Body of pancreas (tissue), 4 donors: Measurements from ENCODE around the gene C8A.

ENCODE experiments used
- CTCF ChIP-seq, 7 experiments: fragments of 450-650 bp in 4 of 7; fragments of 200-600 bp in 3 of 7; sonication (generic) in 3 of 7; IDR thresholded peaks; one replicate each; pipeline ENCODE4 v1.5.1; 2016 to 2019; ENCODE audit warnings: antibody characterized with exemption in 7 of 7
- POLR2A ChIP-seq, 3 donors: fragments of 450-650 bp; IDR thresholded peaks; one replicate each; pipeline ENCODE4 v1.6.1; 2016; ENCODE audit warnings: antibody characterized with exemption in 3 of 3, mild to moderate bottlenecking in 2 of 3

GRCh38 chr1:56824938-56825337 lies 29.7 kb upstream of the C8A start:
- TF ChIP-seq CTCF (IDR thresholded peaks at IDR 0.05) (no peak), POLR2A (IDR thresholded peaks at IDR 0.05) (no peak)
